CD4-positive, alpha-beta T cell treated with Interleukin-15 for 1 hour (primary cell): ENCODE measurements around the gene VWA7.

Source experiments
- DNase-seq: peaks from one replicate; pipeline ENCODE4 v3.0.0-alpha.2; 2020

Gene VWA7

GRCh38 chr6:31776485-31776988 lies 591 bp downstream of the VWA7 start:
- no peak for DNase-seq

- DNase-seq, result no peak
Measured at GRCh38 chr6:31775633-31776484, 1.3 kb downstream of the VWA7 start.

DNA sequence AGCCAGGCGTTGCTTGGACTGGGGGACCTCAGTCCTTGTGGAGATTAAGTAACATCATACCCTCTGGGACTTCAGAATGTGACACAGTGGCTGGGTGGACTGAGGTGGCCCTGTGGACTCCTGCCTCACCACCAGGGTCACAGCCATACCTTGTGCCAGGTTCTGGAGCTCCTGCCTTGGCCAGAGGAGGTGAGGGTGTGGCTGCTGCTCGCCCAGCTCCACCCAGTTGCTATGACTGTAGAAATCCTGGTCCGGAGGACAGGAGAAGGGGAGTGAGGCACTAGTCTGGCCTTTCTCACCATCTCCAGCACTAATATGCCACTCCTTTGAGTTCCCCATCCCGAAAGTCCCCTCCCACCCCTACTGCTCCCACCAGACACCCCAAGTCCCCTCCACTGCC lies 1.9 kb downstream of the VWA7 start:
- no peak for DNase-seq

GRCh38 chr6:31771992-31772358 lies 5.2 kb downstream of the VWA7 start:
- no peak for DNase-seq

DNA sequence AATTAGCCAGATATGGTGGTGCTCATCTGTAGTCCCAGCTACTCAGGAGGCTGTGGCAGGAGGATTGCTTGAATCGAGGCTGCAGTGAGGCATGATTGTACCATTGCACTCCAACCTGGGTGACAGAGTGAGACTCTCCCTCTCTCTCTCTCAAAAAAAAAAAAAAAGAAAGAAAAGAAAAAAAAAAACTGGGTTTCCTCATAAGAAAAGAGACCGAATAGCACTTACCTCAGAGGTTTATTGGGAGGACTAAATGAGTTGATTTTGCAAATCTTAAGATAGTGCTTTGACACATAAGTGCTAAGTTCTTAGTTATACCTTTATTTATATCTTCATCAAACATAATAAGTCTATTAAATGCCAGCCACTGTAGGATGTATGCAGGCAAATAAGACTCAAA lies 6.3 kb downstream of the VWA7 start:
- no peak for DNase-seq

DNA sequence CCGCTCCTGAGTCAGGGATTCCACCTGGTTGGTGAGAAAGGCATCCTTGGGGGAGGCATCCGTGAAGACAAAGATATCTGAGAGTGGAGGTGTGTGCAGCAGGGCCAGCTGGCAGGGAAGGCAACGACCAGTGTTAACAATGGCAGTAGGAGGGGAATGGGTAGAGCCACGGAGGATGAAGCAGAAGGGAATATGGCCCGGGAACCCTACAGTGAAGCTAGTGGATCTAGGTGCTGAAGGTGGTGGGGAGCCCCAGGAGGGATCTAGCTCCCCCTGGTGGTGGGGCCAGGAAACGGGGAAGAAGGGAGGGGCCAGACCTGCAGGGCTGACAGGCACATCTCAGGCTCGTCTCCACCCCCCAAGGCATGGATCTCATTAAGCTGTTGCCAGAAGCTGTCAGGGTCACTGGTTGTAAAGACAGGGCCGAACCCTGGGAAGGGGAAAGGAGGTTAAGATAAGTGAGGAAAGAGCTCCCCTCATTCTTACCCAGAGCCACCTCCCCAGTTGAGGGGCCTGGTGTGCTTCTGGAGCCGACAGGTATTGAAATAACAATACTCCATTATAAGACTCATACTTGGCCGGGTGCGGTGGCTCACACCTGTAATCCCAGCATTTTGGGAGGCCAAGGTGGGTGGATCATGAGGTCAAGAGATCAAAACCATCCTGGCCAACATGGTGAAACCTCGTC lies 7.3 kb downstream of the VWA7 start:
- DNase-seq, result peak; percentile 83

GRCh38 chr6:31768363-31769257 lies 8.5 kb downstream of the VWA7 start:
- DNase-seq, result no peak

DNA sequence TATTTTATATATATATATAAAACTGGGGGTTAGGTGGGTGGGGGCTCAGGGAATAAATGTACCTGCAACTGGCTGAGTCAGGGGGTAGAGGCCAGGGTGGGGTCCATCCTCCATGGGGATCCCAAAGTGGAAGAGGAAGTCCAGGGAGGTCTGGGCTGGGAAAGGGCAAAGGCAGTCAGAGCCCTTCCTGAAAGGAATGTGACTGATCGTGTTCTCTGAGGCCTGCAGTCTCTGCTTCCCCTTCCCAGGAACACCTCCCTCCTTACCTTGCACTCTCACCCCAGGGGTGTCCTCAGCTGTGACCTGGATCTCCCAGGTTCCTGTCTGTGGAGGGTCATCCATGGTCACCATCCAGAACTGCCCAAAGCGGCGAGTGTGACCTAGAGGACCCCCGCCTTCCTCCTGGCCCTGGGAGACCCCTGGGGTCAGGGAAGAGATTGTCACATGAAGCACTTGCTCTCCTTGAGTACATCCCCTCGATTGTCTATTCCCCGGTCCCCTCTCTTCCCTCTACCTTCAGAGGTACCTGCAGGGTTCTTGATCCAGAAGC lies 10.0 kb downstream of the VWA7 start:
- DNase-seq, result no peak

DNA sequence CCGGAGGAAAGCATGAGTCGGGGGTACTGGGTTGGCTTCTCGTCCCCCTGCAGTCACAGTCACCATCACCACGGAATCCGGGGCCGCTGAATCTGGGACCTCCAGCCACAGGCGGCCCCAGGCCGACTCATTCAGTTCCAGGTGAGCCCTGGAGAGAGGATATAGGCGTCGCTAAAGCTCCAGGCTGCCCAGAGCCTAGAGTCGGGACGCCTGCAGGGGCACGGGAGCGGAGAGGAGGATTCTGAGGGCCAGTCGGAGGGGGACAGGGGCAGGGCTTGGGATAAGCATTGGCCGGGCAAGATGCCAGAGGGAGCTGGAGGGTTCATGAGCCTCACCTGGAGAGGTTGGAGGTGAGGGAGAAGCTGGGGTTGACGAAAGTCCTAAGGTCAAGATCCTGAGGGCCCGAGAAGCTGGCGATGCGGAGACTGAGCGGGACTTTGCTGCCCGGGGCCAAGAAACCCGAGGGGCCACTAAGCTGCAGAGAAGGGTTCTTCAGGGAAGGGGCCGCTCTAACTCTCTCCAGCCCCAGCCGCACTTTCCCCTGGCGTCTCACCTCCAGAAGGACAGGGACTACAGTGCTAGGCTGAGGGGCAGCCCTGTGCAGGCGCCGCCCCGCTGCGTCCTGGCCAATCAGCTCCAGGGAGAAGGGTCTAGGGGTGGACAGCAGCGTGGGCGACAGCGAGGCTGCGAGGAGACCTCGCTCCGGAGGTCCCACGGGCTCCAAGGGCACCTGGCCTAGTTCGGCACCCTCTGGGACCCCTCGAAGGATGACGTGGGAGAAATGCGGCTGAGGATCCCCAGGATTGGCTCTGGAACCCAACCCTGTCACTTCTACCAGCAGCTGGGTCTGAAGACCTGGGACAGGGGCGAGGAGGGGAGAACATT lies 11.0 kb downstream of the VWA7 start:
- DNase-seq, result no peak

- no peak for DNase-seq
Measured at GRCh38 chr6:31765559-31765909, 11.6 kb downstream of the VWA7 start.

- no peak for DNase-seq
Measured at GRCh38 chr6:31764198-31764597, 12.9 kb downstream of the VWA7 start.

DNA sequence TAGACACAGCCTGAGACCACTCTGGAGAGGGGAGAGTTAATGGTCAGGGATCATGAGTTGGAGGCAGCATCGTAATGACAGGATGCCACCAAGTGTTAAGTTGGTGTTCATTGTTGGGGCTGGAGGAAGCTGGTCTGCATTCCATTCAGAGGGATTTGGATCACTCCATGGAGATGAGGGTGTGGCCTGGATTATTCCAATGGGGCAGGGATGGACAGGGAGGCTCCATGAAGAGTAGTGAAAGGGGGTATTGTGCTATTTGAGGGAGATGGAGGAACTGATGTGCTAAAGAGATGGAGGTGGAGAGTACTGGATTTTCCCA lies 13.5 kb downstream of the VWA7 start:
- no peak for DNase-seq

- DNase-seq, result no peak
Measured at GRCh38 chr6:31762878-31763618, 14.1 kb downstream of the VWA7 start.

DNA sequence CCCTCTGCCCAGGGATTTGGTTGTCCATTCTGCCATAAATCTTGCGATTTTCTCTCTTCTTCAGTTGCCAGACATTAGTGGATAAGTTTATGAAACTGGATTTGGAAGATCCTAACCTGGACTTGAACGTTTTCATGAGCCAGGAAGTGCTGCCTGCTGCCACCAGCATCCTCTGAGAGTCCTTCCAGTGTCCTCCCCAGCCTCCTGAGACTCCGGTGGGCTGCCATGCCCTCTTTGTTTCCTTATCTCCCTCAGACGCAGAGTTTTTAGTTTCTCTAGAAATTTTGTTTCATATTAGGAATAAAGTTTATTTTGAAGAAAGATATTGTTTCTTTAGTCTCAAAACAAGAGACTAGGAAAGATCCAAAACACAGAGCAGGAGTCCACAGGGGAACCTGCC lies 14.8 kb downstream of the VWA7 start, which contains the start of gene SAPCD1:
Gene SAPCD1 (plus strand): TSS at position 301 of the 400 bp plus-strand sequence. CDS start 399 bp downstream, outside the sequence.
- DNase-seq, result no peak

DNA sequence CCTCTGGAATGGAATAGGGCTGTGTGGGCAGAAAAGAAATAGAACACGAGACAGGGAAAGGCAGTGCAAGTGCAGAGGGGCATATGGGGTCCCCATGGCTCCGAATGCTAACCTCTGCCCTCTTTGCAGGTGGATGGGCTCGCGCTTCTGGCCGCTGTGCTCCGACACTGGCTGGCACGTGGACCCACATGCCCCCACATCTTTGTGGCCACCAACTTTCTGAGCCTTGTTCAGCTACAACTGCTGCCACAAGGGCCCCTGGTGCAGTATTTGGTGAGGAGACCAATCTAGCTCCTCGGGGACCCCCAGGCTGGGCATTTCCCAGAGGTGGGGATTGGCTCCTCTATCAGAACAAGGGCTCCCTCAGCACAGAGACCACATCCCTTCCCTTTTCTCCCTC lies 15.8 kb downstream of the VWA7 start:
- DNase-seq, result no peak

DNA sequence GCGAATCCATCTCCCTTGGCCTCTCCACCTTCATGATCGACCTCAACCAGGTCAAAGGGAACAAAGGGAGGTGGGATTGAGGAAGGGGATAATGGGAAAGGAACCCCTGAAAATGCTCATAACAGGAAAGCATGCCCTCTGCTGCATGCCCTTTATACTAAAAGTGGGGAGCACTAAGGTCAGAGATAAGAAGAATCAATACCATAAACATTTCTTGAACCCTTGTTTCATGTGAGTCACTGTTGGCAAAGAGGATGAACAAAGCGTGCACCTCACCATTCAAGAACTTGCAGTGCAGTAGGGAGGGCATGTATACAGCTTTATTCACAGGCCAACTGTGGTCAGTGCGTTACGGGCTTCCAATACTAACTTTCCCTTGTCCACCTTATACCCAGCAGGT lies 16.3 kb downstream of the VWA7 start:
- DNase-seq, result no peak

- DNase-seq, result no peak
Measured at GRCh38 chr6:31758281-31758680, 18.8 kb downstream of the VWA7 start.

- no peak for DNase-seq
Measured at GRCh38 chr6:31752739-31753319, 24.3 kb downstream of the VWA7 start.

DNA sequence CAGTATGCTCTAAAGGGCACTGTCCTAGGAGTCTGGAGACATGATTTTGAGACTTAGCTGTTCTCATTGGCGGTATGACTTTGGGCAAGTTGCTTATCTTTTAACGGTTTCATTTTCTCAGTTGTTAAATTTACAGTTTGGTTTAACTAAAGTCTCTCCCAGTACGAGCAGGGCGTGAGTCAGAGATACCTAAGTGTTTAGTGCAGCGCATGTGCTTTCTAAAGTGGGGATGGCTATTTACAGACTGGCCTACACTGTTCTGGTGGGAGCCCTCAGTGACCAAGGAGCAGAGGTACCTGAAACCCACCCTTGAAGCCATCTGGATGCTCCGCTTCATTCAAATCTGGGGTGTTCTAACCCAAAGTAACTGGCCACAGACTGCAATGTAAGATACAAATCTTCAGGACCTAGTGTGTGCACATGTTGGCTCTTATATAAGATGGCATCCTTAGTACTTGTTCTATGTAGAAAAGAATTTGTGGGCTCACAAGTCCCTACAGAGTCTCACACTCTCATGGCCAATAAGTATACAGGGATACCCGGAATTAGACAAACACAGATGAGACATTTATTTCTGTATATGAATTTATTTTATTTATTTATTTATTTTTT lies 26.6 kb downstream of the VWA7 start:
- no peak for DNase-seq

GRCh38 chr6:31749301-31750036 lies 27.7 kb downstream of the VWA7 start:
- no peak for DNase-seq
